NCI-H2029 (cell line): ENCODE measurements around the gene P2RX6.
A peak's percentile ranks its signal among the peaks of the same experiment; 100 is the strongest.

Experiments
- DNase-seq: peaks from one replicate; lab custom pipeline; 2025; lab: John Stamatoyannopoulos, UW

P2RX6 gene

DNA sequence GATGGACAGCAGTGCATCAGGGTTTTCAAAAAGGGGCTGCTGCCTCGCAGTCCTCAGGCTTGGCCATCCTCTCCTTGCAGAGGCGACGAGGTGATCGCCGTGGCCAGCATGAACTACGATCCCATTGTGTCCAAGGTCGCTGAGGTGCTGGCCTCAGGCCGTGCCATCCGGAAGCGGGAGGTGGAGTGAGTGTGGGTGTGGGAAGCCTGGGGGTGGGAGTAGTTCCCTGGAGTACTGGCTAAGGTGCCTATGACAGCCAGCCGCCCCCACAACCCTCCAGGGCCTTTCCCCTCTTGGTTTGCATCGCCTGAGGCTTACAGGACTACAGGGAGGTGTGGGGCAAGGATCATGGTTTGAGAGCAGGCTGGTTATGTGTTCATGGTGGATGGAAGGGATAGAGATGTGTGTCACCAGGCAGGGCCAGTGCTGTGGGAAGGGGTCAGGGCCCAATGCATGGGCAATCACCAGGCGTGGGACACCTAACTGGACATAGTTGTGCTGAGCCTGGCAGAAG lies 35.0 kb upstream of the P2RX6 start:
- no peak for DNase-seq

GRCh38 chr22:20980523-20980922 lies 34.4 kb upstream of the P2RX6 start:
- DNase-seq = no peak

- DNase-seq = no peak
Observed at GRCh38 chr22:20980938-20981722, 33.8 kb upstream of the P2RX6 start.

DNA sequence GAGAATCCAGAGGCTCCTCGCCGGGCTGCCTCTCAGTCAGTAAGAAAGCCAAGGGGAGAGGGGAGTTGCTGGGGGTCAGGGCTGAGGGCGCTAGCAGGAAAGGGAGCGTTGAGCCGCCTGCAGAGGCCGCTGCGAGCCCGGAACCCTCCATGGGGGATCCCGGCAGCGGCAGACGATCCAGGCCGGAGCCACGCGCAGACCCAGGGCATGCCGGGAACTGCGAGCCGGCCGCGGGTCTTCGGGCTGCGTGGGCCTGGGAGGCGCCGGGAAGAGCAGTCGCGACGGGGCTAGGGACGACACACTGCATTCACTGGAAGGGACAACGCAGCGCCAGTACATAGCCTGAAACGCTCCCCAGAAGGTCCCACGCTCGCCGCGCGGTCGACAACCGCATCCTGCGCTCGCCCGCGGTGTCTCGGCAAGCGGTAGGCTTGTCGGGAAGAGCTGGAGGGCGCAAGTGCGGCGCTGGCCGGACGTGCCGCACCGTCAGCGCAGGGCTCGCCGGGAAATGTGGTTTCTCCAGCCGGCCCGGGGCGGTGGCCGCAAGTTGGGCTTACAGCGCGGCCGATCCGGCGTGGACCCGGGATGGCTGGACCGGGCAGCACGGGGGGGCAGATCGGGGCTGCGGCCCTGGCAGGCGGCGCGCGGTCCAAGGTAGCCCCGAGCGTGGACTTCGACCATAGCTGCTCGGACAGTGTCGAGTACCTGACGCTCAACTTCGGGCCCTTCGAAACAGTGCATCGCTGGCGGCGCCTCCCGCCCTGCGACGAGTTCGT lies 33.0 kb upstream of the P2RX6 start, which contains the start of gene LZTR1:
Gene LZTR1, plus strand, starts transcription at position 511 of the 776 bp plus-strand sequence. Its CDS starts 75 bp downstream, at position 586.
- DNase-seq = peak; percentile 37

DNA sequence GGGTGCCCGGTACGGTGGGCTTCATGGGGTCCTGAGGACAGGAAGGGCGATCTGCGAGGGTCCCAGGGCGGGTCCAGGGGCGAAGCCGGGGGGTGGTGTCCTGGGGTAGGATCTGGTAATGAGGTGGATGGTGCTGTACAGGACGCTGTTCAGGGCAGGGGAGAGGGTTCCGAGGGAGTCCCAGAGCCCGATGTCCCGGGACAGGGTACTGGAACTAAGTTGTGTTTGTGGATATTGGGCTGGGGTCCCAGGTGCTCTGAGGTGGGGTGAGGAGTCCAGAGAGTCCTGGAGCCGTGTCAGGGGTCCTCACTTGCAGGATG lies 32.4 kb upstream of the P2RX6 start:
- DNase-seq = no peak

DNA sequence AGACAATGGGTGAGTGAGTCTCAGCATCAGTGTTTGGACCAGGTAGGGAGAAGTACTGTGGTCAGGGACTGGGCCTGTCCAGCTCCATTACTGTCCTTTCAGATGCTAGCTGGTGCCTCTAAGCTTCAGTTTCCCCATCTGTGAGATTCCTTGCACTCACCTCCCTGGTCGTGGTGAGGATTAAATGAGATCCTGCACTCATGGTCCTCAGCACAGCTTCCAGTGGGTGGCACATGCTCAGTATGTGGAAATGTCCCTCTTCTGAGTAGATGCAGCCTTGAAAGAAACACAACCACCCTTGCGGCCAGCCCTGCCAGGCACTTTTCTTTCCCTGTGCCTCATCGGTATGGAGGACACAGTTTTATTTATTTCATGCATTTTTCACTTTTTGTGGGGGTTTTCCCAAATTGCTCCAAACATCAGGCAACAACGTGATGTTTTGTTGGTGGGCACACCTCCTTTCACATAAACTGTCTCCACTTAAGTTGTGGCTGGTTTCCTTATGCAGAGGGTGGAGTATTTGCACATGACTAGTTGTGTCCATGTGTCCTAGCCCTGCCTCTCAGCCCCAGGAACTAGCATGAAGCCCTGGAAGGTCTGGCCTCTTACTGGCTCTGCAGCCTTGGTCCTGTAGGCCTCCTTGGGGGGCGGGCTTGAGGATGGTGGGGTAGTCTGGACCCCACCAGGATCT lies 31.7 kb upstream of the P2RX6 start:
- DNase-seq = no peak

DNA sequence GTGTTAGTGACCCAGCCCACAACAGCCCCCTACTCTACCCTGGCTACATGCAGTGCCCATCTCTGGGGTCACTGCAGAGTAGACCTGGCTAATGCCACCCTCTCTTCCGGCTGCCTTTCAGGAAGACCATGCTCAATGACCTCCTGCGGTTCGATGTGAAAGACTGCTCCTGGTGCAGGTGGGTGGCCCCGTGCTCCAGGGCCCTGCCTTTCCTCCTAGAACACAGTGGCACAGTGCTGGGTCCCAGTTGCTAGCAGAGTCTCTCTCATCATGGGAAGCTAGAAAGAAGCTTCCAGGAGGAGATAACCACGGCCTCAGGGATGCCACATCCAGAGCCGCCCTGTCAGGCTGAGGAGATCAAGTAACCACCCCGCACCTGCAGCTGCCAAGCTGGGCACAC lies 29.2 kb upstream of the P2RX6 start:
- no peak for DNase-seq

- DNase-seq = no peak
Observed at GRCh38 chr22:20986365-20986764, 28.6 kb upstream of the P2RX6 start.

GRCh38 chr22:20987375-20987774 lies 27.6 kb upstream of the P2RX6 start:
- no peak for DNase-seq

GRCh38 chr22:20988573-20989322 lies 26.2 kb upstream of the P2RX6 start:
- DNase-seq = no peak

DNA sequence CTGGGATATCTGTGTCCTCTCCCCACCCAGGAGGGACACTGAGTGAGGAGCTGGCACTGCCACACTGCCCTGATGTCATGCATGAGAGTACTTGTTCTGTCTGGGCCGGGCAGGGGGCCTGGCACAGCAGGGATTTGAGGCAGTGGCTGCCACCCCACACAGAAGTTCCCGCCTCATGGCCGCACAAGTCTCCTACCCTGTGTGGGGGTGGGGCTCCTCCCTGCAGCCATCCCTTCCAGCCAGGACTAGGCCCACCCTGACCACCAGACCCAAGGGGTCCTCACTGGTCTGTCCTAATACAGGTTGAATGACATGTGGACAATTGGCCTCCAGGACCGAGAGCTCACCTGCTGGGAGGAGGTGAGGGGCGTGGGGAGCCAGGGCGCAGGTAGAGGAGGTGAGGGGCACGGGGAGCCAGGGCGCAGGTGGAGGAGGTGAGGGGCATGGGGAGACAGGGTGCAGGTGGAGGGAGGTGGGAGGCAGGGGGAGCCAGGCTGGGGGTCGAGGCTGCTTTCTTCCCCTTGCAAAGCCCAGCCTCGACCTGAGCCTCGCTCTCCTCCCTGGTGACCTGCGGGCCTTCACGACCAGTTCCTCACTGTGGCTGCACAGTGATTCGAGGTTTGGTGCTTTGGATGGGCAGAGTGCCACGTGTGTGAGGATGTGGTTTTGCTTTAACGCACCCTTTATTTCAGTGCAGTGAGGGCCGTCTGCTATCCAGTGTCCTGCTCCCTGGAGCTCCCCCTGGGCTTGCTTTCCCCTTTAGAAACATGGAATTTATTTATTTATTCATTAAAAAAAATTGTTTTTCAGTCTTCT lies 25.4 kb upstream of the P2RX6 start:
- DNase-seq = no peak

GRCh38 chr22:20990184-20991180 lies 24.5 kb upstream of the P2RX6 start:
- DNase-seq = no peak

DNA sequence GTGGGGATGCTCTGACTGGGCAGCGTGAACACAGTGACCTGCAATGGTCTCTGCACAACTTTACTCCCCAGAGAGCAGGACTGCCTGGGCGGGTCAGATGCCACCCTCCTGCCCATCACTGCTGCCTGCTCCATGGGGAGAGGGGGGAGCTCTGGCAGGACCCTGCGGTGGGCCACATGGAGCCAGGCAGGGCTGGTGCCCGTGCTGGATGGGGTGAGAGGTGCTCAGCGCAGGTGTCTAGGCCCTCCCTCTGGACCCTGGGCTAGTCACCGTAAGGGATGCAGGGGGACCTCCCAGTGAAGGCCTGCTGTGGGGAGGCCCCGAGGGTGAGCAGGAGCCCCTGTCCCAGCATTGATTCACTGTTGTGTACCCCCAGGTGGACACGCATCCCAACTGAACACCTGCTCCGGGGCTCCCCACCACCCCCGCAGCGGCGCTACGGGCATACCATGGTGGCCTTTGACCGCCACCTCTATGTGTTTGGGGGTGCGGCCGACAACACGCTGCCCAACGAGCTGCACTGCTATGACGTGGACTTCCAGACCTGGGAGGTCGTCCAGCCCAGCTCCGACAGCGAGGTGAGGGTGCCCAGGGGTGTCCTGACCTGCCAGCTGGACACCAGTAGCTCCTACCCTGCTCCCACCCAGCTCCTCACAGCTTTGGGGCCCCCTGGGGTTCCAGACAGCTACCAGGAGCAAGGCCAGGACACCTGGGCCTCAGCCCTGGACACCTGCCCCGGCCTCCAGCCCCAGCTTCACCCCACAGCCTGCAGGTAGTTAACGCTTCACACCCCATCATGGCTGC lies 23.5 kb upstream of the P2RX6 start:
- DNase-seq = no peak

DNA sequence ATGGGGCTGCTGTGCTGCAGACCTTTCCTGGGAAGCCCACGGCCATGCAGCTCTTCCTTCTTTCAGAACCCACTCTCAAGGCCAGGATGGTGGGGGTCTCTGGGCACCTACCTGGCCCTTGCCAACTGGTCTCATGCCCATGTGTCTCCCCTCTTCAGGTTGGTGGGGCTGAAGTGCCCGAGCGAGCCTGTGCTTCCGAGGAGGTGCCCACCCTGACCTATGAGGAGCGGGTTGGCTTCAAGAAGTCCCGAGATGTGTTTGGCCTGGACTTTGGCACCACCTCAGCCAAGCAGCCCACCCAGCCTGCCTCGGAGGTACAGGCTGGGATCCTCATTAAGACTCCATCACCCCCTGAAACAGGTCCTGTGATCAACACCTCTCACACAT lies 22.9 kb upstream of the P2RX6 start:
- DNase-seq = no peak

DNA sequence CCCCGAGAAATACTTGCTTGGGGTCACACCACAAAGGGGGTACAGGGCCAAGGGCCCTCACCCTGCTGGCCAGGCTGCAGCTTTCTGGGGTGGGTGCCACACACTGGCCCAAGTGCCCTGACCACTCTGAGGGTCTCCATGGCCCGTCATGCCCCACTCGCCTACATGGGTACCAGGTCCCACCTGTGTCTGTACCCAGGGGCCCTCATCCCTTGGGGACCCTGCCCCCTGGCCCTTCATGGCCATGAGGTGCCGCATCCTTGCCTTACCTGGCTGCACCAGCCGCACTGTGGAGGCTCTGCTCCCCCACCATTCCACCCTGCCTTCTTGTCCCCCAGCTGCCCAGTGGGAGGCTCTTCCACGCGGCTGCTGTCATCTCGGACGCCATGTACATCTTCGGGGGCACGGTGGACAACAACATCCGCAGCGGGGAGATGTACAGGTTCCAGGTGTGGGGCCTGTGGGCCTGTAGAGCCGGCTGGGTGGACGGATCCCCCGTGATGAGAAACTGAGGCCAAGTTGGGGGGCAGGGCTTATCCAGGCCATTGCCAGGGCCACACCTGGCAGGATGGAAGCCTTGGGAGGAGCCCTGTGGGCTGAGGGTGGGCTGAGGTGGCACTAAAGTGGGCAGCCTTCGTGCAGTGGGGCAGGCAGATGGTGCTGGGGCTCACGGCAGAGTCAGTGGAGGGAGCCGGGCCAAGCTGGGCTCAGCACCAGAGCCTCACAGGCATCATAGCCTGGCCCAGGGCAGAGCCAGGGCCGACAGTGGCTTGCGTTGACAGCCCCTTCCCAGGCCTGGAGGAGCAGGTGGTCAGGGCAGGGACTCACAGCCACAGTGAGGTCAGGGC lies 22.3 kb upstream of the P2RX6 start:
- no peak for DNase-seq

DNA sequence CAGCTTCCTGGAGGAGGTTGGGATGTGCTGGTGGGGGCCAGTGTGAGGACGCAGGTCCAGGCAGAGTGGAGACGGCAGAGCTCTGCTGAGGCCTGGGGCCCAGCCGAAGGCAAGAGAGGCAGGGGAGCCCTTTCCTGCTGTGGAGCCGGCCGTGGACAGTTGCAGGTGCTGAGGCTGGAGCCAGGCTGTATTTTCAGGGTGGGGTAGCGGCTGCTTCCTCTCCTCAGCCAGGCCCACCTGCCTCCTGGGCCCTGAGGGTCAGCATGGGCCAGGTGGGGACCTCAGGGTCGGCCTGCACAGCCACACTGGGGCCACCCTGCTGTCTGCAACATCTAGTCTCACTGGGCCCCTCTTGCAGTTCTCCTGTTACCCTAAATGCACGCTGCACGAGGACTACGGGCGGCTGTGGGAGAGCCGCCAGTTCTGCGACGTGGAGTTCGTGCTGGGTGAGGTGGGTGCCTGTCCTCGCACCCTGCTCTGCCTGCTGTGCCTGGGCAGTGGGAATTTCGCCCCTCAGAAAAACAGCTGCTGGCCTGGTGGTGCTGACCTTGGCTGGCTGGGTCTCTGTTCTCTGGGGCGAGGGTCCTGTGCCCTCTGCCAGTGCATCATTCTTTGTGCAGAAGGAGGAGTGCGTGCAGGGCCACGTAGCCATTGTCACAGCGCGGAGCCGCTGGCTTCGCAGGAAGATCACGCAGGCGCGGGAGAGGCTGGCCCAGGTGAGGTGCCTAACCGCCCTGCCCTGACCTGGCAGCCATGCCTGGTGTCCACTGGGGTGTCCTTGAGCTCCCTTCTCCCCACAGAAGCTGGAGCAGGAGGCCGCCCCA lies 21.4 kb upstream of the P2RX6 start:
- DNase-seq = no peak
